TTC549 (cell line): ENCODE data around the gene TMEM150B.

Experiments
- FAIRE-seq: peaks from 2 replicates; lab custom pipeline; 2012; peaks lifted over from hg19 to GRCh38; lab: Jason Lieb, UNC

The TMEM150B gene

GRCh38 chr19:55325172-55325571 is at the start of gene TMEM150B:
TSS of gene TMEM150B (minus strand) at chr19:55325341. CDS start at chr19:55321036, 4,305 bp downstream.
- no peak for FAIRE-seq

GRCh38 chr19:55373993-55374757 is 49.0 kb upstream of the TMEM150B start:
- FAIRE-seq = no peak

- FAIRE-seq = no peak
Observed at GRCh38 chr19:55373306-55373992, 48.3 kb upstream of the TMEM150B start.

GRCh38 chr19:55372316-55373081 is 47.4 kb upstream of the TMEM150B start:
- FAIRE-seq = no peak

- no peak for FAIRE-seq
Observed at GRCh38 chr19:55370305-55370988, 45.3 kb upstream of the TMEM150B start, which contains the start of gene IL11. TSS of gene IL11 (minus strand) at chr19:55370463. CDS start at chr19:55370310, 153 bp downstream.

- no peak for FAIRE-seq
Observed at GRCh38 chr19:55369653-55370304, 44.6 kb upstream of the TMEM150B start.

- FAIRE-seq = no peak
Observed at GRCh38 chr19:55368701-55369563, 43.8 kb upstream of the TMEM150B start.

- FAIRE-seq = no peak
Observed at GRCh38 chr19:55368106-55368505, 43.0 kb upstream of the TMEM150B start.

GRCh38 chr19:55366790-55367189 is 41.6 kb upstream of the TMEM150B start:
- no peak for FAIRE-seq

- FAIRE-seq = no peak
Observed at GRCh38 chr19:55365964-55366363, 40.8 kb upstream of the TMEM150B start.

- FAIRE-seq = no peak
Observed at GRCh38 chr19:55365245-55365644, 40.1 kb upstream of the TMEM150B start.

GRCh38 chr19:55362990-55363716 is 38.0 kb upstream of the TMEM150B start, which contains the start of gene GARIN5B:
TSS of gene GARIN5B (minus strand) at chr19:55363260. CDS start at chr19:55363066, 194 bp downstream.
- no peak for FAIRE-seq

- no peak for FAIRE-seq
Observed at GRCh38 chr19:55362174-55362989, 37.2 kb upstream of the TMEM150B start.

GRCh38 chr19:55360902-55361301 is 35.8 kb upstream of the TMEM150B start:
- no peak for FAIRE-seq

GRCh38 chr19:55358943-55359908 is 34.1 kb upstream of the TMEM150B start:
- no peak for FAIRE-seq

- no peak for FAIRE-seq
Observed at GRCh38 chr19:55358493-55358892, 33.4 kb upstream of the TMEM150B start.

- no peak for FAIRE-seq
Observed at GRCh38 chr19:55355213-55355821, 30.2 kb upstream of the TMEM150B start.
